ENCODE measurements around the gene TBC1D8. TPM values are rescaled to one million over a fixed set of nuclear protein-coding genes. Genes with fewer than 3 reads are reported as not detected.
A peak's percentile ranks its signal among the peaks of the same experiment; 100 is the strongest.

TBC1D8 gene
- total and polyA plus RNA-seq, 9 of the 15 experiments (the other 6 are each of a cell fraction or from before 2014, with no cell fraction given), result 0.36 to 1.3 (median 0.82) TPM

- no peak for TF ChIP-seq ARHGAP35 (IDR thresholded peaks at IDR 0.05; ENCODE audit: partially characterized antibody)
- TF ChIP-seq SRF (CRISPR knock-in tag; IDR thresholded peaks at IDR 0.05), result no peak
- no peak for TF ChIP-seq MIER1 (IDR thresholded peaks at IDR 0.05; ENCODE audit: low read depth)
- TF ChIP-seq PRMT5 (CRISPR knock-in tag; IDR thresholded peaks at IDR 0.05), result no peak
- no peak for TF ChIP-seq POLR2AphosphoS2 (IDR thresholded peaks at IDR 0.05; ENCODE audit: low read length)
- no peak for TF ChIP-seq FOXJ3 (CRISPR knock-in tag; IDR thresholded peaks at IDR 0.05)
- no peak for TF ChIP-seq ELK1 (CRISPR knock-in tag; IDR thresholded peaks at IDR 0.05)
- no peak for TF ChIP-seq ASH1L (IDR thresholded peaks at IDR 0.05; ENCODE audit: borderline replicate concordance, low read depth, partially characterized antibody)
- TF ChIP-seq ZBTB9 (CRISPR knock-in tag; IDR thresholded peaks at IDR 0.05), result peak; percentile 46; the same call in 1 of the 2 replicates
- TF ChIP-seq CAMTA2 (CRISPR knock-in tag; conservative IDR thresholded peaks at IDR 0.05), result no peak
- no peak for TF ChIP-seq ZNF3 (CRISPR knock-in tag; IDR thresholded peaks at IDR 0.05)
- no peak; the same call in 1 of the 2 replicates for TF ChIP-seq ESRRA (IDR thresholded peaks at IDR 0.05; ENCODE audit: borderline replicate concordance, low read depth)
- no peak for TF ChIP-seq TSHZ1 (CRISPR knock-in tag; IDR thresholded peaks at IDR 0.05)
- no peak for TF ChIP-seq MAZ (CRISPR knock-in tag; conservative IDR thresholded peaks at IDR 0.05 in 1 of 2, IDR thresholded peaks at IDR 0.05 in 1 of 2)
- no peak for TF ChIP-seq RFX5 (IDR thresholded peaks at IDR 0.05; ENCODE audit: low read depth, low read length)
- no peak for TF ChIP-seq LCOR (CRISPR knock-in tag; IDR thresholded peaks at IDR 0.05)
- no peak for TF ChIP-seq IRF2 (CRISPR knock-in tag; IDR thresholded peaks at IDR 0.05)
- TF ChIP-seq ZNF232 (CRISPR knock-in tag; IDR thresholded peaks at IDR 0.05), result no peak
- no peak for TF ChIP-seq TFAM (CRISPR knock-in tag; conservative IDR thresholded peaks at IDR 0.05)
- no peak for TF ChIP-seq GATAD2A (IDR thresholded peaks at IDR 0.05)
- TF ChIP-seq RBBP5 (IDR thresholded peaks at IDR 0.05; ENCODE audit: borderline replicate concordance, insufficient read depth, low read length, poor library complexity, severe bottlenecking), result no peak
- no peak for TF ChIP-seq ETS2 (tag; IDR thresholded peaks at IDR 0.05; ENCODE audit: borderline replicate concordance, poor library complexity, severe bottlenecking)
- no peak for TF ChIP-seq MTA1 (IDR thresholded peaks at IDR 0.05; ENCODE audit: borderline replicate concordance)
- no peak for TF ChIP-seq ZFP1 (CRISPR knock-in tag; IDR thresholded peaks at IDR 0.05)
Measured at GRCh38 chr2:101038455-101039255, 112.5 kb downstream of the TBC1D8 start (continued).

All from K562 (cell line).